GM21367 (cell line): Measurements from ENCODE around the gene VPS25.
"Not testable (repeated sequence)": the region's sequence is repeated elsewhere in the genome, so short reads cannot be mapped to it uniquely, and the experiment has no call there.

ENCODE experiments used
- ATAC-seq: cut with Tn5 transposase; IDR thresholded peaks from one replicate; pipeline ENCODE4 v1.9.1; 2021; ENCODE audit not compliant: unreplicated experiment

VPS25 gene

DNA sequence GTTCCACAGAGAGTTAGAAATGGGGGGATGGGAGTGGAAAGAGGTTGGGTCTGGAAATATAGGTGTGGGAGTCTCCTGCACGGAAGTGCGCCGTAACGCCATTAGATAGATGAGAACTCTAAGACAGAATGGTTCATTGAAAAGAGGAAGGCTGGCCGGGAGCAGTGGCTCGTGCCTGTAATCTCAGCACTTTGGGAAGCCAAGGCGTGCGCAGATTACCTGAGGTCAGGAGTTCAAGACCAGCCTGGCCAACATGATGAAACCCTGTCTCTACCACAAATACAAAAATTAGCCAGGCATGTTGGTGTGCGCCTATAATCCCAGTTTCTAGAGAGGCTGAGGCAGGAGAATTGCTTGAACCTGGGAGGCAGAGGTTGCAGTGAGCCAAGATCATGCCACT lies 5.2 kb upstream of the VPS25 start:
- not testable (repeated sequence) for ATAC-seq

DNA sequence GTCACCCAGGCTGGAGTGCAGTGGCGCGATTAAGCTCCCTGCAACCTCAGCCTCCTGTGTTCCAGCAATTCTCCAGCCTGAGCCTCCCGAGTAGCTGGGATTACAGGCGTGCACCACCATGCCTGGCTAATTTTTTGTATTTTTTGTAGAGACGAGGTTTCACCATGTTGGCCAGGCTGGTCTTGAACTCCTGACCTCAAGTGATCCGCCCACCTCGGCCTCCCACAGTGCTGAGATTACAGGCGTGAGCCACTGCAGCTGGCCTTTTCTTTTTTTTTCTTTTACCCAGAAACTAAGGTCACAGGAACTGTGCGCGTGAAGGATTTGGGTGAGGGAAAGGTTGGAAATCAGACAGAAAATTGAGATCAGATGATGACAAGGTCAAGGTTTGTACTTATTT lies 3.3 kb upstream of the VPS25 start:
- not testable (repeated sequence) for ATAC-seq

GRCh38 chr17:42772945-42773289 lies 332 bp upstream of the VPS25 start:
- peak; percentile 19 for ATAC-seq

- no peak for ATAC-seq
These were observed 957 bp downstream of the VPS25 start for GRCh38 chr17:42774066-42774745.

- ATAC-seq = no peak
These were observed 2.4 kb downstream of the VPS25 start for GRCh38 chr17:42775534-42776098.

DNA sequence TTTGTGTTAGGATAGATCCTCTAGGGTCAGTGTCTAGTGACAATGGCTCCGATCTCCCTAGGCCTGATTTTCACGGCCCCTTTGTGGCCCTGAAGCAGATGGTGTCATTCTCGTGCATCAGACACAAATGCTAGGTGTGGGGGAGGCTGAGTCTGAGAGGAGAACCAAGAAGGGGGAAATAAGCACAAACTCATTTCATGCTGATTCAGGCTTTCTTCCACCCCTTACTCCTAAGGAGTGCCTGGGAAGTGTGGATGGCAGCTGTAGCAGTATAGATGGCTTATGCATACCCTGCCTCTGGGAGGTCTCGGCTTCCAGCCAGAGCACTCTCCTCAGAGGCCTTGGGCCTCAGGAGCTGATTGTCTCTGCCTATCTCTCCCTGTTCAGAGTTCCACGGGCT lies 5.3 kb downstream of the VPS25 start:
- ATAC-seq = no peak

DNA sequence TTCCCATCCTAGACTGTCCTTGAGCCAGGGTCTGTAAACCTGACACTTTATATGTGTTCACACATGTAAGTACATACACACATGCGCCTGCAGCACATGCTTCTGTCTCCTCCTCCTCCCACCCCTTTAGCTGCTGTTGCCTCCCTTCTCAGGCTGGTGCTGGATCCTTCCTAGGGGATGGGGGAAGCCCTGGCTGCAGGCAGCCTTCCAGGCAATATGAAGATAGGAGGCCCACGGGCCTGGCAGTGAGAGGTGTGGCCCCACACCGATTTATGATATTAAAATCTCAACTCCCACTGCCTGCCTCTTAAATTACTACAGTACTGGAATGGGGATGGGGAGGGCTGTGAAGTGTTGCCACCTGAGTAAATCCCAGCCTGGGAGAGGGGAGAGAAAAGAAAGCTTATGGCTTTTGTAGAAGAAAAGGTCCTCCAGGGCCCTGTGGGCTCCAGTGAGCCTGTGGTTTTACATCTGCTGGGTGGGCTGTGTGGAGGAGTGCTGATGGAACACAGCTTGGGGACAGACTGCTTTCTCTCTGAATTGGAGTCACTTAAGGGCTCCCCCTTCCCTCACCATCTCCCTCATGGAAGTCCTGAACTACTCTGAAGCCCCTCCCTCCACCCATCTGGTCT lies 6.2 kb downstream of the VPS25 start:
- ATAC-seq = no peak

DNA sequence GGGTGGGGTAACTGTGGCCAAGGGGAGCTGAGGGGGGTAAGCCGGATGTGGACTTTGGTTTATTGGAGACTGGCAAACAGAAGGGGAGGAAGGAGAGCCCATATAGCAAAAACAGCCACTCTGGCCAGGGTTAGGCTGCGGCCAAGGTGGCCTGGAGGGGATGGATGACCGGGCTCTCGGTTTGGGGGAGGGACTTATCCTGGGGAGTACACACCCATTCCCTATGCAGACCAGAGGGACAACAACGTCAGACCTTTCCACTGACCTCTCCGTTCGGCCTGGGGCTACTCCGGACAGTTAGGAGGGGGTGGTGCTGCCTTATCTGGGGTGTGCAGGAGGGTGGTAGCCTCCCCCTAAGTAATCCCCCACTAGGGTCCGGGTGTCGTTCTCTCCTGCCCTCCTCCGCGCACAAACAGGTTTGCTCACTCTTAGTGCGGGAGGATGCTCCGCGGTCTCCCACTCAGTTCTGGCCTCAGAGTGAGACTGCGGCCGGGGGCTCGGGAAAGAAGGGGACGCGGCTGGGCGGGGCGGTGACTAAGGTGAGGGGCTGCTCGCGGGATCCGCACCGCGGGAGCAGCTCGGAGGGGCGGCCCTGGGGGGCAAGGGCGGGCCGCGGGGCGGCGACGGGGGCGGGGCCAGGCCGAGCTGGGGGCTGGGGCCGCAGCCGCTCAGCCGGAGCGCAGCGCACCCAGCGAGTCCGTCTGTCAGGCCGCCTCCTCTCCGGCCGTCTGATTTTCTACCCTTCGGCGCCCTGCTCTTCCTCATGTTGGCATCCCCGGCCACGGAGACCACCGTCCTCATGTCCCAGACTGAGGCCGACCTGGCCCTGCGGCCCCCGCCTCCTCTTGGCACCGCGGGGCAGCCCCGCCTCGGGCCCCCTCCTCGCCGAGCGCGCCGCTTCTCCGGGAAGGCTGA lies 6.9 kb downstream of the VPS25 start, which contains the start of gene WNK4:
Gene WNK4, plus strand, starts transcription at position 675 of the 915 bp plus-strand sequence. Its CDS starts 89 bp downstream, at position 764.
- no peak for ATAC-seq

GRCh38 chr17:42780851-42781638 lies 7.8 kb downstream of the VPS25 start:
- ATAC-seq = no peak

- ATAC-seq = no peak
These were observed 8.5 kb downstream of the VPS25 start for GRCh38 chr17:42781639-42782165.

DNA sequence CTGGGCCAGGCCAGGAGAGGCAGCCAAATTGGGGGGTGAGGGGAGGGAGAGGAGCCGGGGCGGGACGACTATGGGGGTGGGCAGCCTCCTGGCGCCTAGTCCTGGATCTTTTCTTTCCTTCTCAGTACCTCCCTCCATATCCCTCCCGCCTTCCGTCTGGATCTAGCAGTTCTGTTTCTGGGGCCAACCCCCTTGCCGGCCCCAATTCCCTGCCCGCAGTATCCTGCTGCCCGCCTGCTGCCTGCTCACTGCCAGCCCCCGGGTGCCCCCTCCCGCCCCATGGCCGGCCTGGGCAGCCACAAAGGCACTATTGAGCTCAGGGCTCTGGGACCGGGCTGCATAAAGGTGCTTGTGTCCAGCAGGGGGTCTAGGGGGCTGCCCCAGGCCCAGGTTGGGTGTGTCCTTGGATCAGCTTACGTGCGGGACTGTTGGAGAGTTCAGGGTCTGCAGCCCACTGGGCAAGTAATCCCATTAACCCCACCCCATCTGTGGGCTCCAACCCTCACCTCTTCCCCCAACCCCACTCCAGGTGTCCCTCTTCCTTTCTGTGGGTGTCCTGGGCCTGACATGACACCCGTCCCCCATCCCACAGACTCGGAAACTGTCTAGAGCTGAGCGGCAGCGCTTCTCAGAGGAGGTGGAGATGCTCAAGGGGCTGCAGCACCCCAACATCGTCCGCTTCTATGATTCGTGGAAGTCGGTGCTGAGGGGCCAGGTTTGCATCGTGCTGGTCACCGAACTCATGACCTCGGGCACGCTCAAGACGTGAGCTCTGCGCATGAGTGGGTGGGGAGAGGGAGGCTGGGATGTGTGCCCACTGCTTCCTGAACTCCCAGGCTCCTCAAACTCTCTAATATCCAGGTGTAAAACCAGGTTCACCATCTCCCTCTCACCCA lies 9.2 kb downstream of the VPS25 start:
- ATAC-seq = no peak

GRCh38 chr17:42783062-42783790 lies 10.0 kb downstream of the VPS25 start:
- no peak for ATAC-seq

DNA sequence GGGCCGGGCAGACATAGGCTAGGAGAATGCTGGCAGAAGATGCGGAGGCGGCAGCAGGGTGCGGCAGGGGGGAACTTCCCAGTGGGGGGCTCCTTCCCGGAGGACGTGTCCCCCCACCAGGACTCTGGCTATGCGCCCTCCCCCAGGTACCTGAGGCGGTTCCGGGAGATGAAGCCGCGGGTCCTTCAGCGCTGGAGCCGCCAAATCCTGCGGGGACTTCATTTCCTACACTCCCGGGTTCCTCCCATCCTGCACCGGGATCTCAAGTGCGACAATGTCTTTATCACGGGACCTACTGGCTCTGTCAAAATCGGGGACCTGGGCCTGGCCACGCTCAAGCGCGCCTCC lies 10.5 kb downstream of the VPS25 start:
- no peak for ATAC-seq

DNA sequence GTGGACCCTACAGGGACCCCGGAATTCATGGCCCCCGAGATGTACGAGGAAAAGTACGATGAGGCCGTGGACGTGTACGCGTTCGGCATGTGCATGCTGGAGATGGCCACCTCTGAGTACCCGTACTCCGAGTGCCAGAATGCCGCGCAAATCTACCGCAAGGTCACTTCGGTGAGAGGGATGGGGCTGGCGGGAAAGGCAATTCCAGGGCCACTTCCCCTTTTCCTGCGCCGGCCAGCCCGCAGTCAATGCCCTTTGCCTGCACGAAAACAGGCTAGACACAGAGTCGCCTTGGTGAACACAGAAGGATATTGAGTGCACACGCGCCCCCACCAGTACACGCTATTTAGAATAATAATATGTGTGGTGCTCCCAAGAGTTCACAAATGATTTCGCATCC lies 11.2 kb downstream of the VPS25 start:
- no peak for ATAC-seq

- no peak for ATAC-seq
These were observed 11.8 kb downstream of the VPS25 start for GRCh38 chr17:42784811-42785592.

DNA sequence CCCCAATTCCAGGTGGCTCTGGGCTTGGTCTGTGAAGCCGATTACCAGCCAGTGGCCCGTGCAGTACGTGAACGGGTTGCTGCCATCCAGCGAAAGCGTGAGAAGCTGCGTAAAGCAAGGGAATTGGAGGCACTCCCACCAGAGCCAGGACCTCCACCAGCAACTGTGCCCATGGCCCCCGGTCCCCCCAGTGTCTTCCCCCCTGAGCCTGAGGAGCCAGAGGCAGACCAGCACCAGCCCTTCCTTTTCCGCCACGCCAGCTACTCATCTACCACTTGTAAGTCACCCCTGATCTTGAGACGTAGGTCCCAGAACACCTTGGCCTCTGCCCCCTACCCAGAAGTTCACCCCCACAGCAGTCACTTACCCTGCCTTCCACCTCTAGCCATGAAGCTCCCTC lies 14.0 kb downstream of the VPS25 start:
- ATAC-seq = no peak

- ATAC-seq = no peak
These were observed 18.7 kb downstream of the VPS25 start for GRCh38 chr17:42791948-42792347.

DNA sequence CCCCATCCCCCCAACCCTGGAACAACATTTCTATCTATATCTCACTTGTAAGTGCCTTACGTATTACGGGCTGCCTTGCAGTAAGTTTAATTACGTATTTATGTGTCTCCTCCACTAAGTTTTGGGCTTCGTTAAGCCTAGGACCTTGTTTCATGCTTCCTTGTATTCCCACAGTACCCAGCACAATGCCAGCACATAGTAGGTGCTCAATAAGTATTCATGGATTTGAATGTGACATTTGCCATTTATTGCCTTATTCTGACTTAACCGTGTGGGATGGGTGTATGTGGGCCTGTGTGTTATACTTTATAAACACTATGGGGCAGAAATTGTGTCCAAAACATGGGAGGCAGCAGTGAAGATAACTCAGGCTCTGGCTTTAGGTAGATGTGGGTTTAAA lies 19.3 kb downstream of the VPS25 start:
- ATAC-seq = no peak
